Upper lobe of left lung (tissue), 6 donors: ENCODE results near the gene ZNF273. TPM values are rescaled to one million over a fixed set of nuclear protein-coding genes. Genes with fewer than 3 reads are reported as not detected.
"Not testable (repeated sequence)": the region's sequence is repeated elsewhere in the genome, so short reads cannot be mapped to it uniquely, and the experiment has no call there.

Experiments used
- ATAC-seq, 2 donors: fragments of 200-7000 bp; cut with Tn5 transposase; one replicate each; pipeline ENCODE4 v1.9.1; 2022; ENCODE audit warnings: mild to moderate bottlenecking in 2 of 2, moderate library complexity in 2 of 2; ENCODE audit not compliant: low FRiP score in 2 of 2
- DNase-seq, 2 donors: peaks; one replicate each; pipeline ENCODE4 v3.0.0-alpha.2; 2019 to 2020
- H3K27ac ChIP-seq, 4 donors: fragments of 200-600 bp; sonication (generic); one replicate each; pipeline ENCODE4 v1.5.1; 2016 to 2019
- H3K27me3 ChIP-seq, 4 donors: fragments of 200-600 bp; sonication (generic); one replicate each; pipeline ENCODE4 v1.5.1; 2017 to 2019
- H3K36me3 ChIP-seq, 4 donors: fragments of 200-600 bp; sonication (generic); one replicate each; pipeline ENCODE4 v1.5.1; 2016 to 2019
- H3K4me1 ChIP-seq, 4 donors: fragments of 200-600 bp; sonication (generic); one replicate each; pipeline ENCODE4 v1.5.1; 2018 to 2019
- H3K4me3 ChIP-seq, 4 donors: fragments of 200-600 bp; sonication (generic); one replicate each; pipeline ENCODE4 v1.5.1; 2017 to 2019; ENCODE audit warnings: mild to moderate bottlenecking in 2 of 4, moderate library complexity in 1 of 4
- H3K9me3 ChIP-seq, 4 donors: fragments of 200-600 bp; sonication (generic); one replicate each; pipeline ENCODE4 v1.5.1; 2018 to 2019
- EP300 ChIP-seq, 4 donors: sonication (generic); formaldehyde crosslinking; IDR thresholded peaks; one replicate each; pipeline ENCODE4 v1.5.1; 2017; ENCODE audit warnings: antibody characterized with exemption in 4 of 4, control low read depth in 2 of 4
- POLR2A ChIP-seq, 4 donors: fragments of 450-650 bp; IDR thresholded peaks; one replicate each; pipeline ENCODE4 v1.5.1; 2016 to 2017; ENCODE audit warnings: antibody characterized with exemption in 4 of 4, mild to moderate bottlenecking in 2 of 4
- POLR2AphosphoS5 ChIP-seq, 2 donors: sonication (generic); formaldehyde crosslinking; IDR thresholded peaks; one replicate each; pipeline ENCODE4 v1.5.1; 2017; ENCODE audit warnings: antibody characterized with exemption in 2 of 2
- WGBS, 2 donors: methylation state at CpG; one replicate each; pipeline ENCODE4 v1.1.5; 2017 to 2018; 5-methylcytosine and 5-hydroxymethylcytosine counted together
- total RNA-seq, 6 donors: library from RNA; depleted of rRNA in 4 of 6; stranded (reverse); fragments of >200 nt in 4 of 6; gene quantifications; one replicate each; pipeline versions ENCODE4 v1.1.0 to v1.2.1, GENCODE V29; 2016 to 2021
- TF ChIP-seq, protein P1 (sequence below), 6 experiments: fragments of 450-650 bp in 4 of 6; fragments of 200-600 bp in 2 of 6; sonication (generic) in 2 of 6; IDR thresholded peaks; one replicate each; pipeline ENCODE4 v1.5.1; 2016 to 2019; ENCODE audit warnings: antibody characterized with exemption in 6 of 6
- donor health status: DM: no; HTN: no; CAD: no; lungs with moderate emphysema.
- donor health status: DM: no; HTN: yes; CAD: no; lungs with severe emphysema.

The ZNF273 gene
- total RNA-seq, 6 donors from 2014 or later: 3.2 to 29.6 (median 7.6) TPM

DNA sequence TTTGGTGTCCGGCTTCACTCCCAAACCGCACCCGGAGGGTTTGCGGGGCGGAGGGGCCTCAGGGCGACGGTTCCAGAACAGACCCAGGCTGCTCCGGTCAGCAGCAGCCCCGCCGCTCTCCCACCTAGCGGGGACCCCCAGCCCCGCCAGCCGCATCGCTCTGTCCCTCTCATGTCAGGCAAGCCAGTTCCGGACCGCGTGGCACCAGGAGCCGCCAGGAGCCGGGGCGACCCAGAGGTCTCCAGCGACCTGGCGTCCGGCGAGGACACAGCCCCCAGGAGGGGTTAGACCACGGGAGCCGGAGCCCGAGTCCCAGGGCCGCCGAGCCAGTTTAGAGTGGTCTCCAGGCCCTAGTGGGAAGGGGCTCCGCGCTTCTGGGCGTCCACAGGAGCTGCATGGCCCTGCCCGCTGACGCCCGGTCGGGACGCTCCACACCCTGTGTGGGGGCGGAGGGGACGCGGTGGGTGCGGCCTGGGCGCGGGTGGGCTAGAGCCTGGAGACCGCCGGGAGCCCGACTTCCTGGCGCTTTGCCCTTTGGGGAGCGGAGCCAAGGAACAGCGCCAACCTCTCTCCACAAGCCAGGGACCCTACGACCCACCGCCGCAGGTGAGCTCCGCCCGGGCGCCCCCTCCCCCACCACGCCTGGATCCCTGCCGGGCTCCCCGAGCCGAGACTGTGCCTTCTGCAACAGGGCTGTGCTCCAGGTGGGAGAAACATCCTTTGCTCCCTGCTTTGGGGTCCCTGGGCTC lies 44.4 kb downstream of the ZNF273 start:
- DNase-seq (peak in 1 of 2 donors; percentile 86), ATAC-seq (peak; percentile 63 to 65)
- TF ChIP-seq EP300 (IDR thresholded peaks at IDR 0.05): no peak
- TF ChIP-seq, protein P1, sequence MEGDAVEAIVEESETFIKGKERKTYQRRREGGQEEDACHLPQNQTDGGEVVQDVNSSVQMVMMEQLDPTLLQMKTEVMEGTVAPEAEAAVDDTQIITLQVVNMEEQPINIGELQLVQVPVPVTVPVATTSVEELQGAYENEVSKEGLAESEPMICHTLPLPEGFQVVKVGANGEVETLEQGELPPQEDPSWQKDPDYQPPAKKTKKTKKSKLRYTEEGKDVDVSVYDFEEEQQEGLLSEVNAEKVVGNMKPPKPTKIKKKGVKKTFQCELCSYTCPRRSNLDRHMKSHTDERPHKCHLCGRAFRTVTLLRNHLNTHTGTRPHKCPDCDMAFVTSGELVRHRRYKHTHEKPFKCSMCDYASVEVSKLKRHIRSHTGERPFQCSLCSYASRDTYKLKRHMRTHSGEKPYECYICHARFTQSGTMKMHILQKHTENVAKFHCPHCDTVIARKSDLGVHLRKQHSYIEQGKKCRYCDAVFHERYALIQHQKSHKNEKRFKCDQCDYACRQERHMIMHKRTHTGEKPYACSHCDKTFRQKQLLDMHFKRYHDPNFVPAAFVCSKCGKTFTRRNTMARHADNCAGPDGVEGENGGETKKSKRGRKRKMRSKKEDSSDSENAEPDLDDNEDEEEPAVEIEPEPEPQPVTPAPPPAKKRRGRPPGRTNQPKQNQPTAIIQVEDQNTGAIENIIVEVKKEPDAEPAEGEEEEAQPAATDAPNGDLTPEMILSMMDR (IDR thresholded peaks at IDR 0.05): no peak
- Histone ChIP-seq H3K27me3 (peaks cover 0 to 13% (median 11%) of the 10 kb centered on the region in 4 donors), H3K4me1 (peaks cover 7 to 21% (median 9%) of the 10 kb centered on the region in 4 donors), H3K36me3 (no peaks in the 10 kb centered on the region), H3K4me3 (peak overlapping the region in 3 of 4 donors; percentile 39 to 52 (median 52)), H3K27ac (no peak overlapping the region), H3K9me3 (no peaks in the 10 kb centered on the region)
- 2% methylated on average over 46 of the region's 59 CpGs; no CpG with 5 or more reads in 1 of the 2 donors for WGBS, 2 donors

- Histone ChIP-seq H3K27me3 (peaks cover 0 to 13% (median 11%) of the 10 kb centered on the region in 4 donors), H3K4me1 (peaks cover 7 to 21% (median 9%) of the 10 kb centered on the region in 4 donors)
- H3K4me3 ChIP-seq, ATAC-seq, H3K9me3 ChIP-seq, H3K36me3 ChIP-seq, DNase-seq, H3K27ac ChIP-seq: not testable (repeated sequence)
- WGBS, 2 donors: 95 to 100% methylated on average over 1 of the region's 1 CpG
Observed at GRCh38 chr7:64948774-64949173, 45.7 kb downstream of the ZNF273 start.

DNA sequence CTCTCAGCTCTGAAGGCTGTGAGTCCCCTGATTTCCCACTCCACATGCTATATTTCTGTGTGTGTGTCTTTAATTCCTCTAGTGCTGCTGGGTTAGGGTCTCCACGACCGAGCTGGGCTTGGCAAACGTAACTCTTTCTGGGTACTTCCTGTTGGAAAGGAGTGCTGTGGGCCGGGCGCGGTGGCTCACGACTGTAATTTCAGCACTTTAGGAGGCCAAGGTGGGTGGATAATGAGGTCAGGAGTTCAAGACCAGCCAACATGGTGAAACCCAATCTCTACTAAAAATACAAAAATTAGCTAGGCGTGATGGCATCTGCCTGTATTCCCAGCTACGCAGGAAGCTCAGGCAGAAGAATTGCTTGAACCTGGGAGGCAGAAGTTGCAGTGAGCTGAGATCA lies 47.6 kb downstream of the ZNF273 start:
- WGBS, 2 donors: 16 to 32% methylated on average over 8 to 9 of the region's 9 CpGs
- not testable (repeated sequence) for H3K36me3 ChIP-seq, H3K4me3 ChIP-seq, ATAC-seq, H3K9me3 ChIP-seq
- Histone ChIP-seq H3K27ac (peak overlapping the region in 1 of 4 donors; percentile 23), H3K27me3 (peaks cover 0 to 13% (median 11%) of the 10 kb centered on the region in 4 donors), H3K4me1 (peaks cover 7 to 21% (median 9%) of the 10 kb centered on the region in 4 donors)
- peak; percentile 35 to 79 for DNase-seq

DNA sequence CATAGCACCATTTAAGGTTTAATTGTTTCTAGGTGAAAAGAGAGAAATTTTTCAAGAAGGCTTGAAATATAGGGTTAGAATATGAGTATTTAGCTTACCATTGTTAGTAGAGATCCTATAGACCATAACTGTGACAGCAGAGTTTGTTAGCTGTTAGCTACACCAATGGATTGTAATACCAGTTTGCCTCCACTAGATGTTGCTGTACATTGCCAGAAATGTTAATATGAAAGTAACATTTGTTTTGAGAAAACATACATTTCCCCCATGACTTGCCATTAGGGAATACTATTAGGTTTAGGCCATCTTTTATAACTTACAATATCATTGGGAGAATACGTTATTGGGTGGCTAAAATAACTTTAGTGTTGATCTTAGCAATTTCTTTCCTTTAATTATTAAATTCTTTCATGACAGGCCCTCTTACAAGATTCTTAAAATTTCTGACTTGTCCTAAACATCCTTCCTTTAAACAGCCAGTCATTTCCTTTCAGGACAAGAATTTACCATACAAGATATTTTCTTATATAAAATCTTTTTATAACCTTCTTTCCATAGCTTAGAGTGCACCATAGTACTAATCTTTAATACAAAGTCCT lies 48.3 kb downstream of the ZNF273 start:
- 6 to 7% methylated on average over 1 of the region's 1 CpG for WGBS, 2 donors
- DNase-seq (no peak), ATAC-seq (peak; percentile 70 to 81)
- TF ChIP-seq, protein P1 (IDR thresholded peaks at IDR 0.05): peak; percentile 68 to 91 (median 88)
- TF ChIP-seq POLR2AphosphoS5 (IDR thresholded peaks at IDR 0.05): no peak
- Histone ChIP-seq H3K4me1 (peaks cover 7 to 21% (median 9%) of the 10 kb centered on the region in 4 donors), H3K36me3 (no peaks in the 10 kb centered on the region), H3K27me3 (peaks cover 0 to 13% (median 11%) of the 10 kb centered on the region in 4 donors), H3K4me3 (no peak overlapping the region), H3K27ac (peak overlapping the region in 1 of 4 donors; percentile 23), H3K9me3 (no peaks in the 10 kb centered on the region)

DNA sequence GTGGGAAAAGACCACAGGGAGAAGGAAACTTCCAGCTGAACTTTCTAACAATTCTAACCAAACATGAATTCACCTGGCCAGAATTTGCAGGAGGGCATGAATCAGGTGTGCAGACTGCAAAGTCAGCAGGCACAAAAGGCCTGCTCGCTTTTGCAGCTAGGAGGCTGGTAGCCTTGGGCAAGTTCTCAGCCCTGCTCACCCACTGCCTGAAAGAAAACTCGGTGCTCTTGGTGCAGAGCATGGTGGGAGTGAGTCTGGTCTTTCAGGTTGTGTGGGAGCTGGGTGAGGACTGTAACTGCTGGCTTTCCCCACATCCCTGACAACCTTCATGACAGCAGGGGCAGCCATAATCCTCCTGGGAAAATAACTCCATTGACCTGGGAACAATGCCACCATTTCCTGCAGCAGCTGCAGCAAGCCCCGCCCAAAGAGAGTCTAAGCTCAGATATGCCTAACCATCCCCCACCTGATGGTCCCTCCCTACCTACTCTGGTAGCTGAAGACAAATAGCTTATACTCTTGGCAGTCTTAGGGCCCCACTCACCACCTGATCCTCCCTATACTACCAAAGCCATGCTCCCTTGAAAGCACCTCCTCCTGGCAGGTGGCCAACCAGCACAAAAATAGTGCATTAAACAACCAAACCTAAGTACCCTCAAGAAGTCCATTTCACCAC lies 56.1 kb downstream of the ZNF273 start:
- Histone ChIP-seq H3K4me1 (no peaks in the 10 kb centered on the region), H3K27me3 (no peaks in the 10 kb centered on the region), H3K36me3 (no peaks in the 10 kb centered on the region), H3K9me3 (peaks cover 0 to 11% (median 0%) of the 10 kb centered on the region in 4 donors), H3K4me3 (no peak overlapping the region), H3K27ac (no peak overlapping the region)
- ATAC-seq (no peak), DNase-seq (no peak)
- WGBS, 2 donors: 76 to 79% methylated on average over 3 of the region's 3 CpGs
- TF ChIP-seq, protein P1 (IDR thresholded peaks at IDR 0.05): no peak
- TF ChIP-seq POLR2AphosphoS5 (IDR thresholded peaks at IDR 0.05): no peak
- TF ChIP-seq EP300 (IDR thresholded peaks at IDR 0.05): no peak
- TF ChIP-seq POLR2A (IDR thresholded peaks at IDR 0.05): no peak
